Glutamatergic neuron (in vitro differentiated cells): ENCODE results near the gene DTWD2. TPM values are rescaled to one million over a fixed set of nuclear protein-coding genes. Genes with fewer than 3 reads are reported as not detected.
"Not testable (repeated sequence)": the region's sequence is repeated elsewhere in the genome, so short reads cannot be mapped to it uniquely, and the experiment has no call there.

Experiments used
- DNase-seq: peaks from one replicate; pipeline ENCODE4 v3.0.0; 2022
- H3K27ac Mint-ChIP-seq: one replicate; pipeline ENCODE4 v1.8.0; 2020; ENCODE audit warnings: mild to moderate bottlenecking, mixed read lengths, inconsistent platforms; ENCODE audit not compliant: unreplicated experiment
- H3K27me3 Mint-ChIP-seq: one replicate; pipeline ENCODE4 v1.8.0; 2020; ENCODE audit warnings: mild to moderate bottlenecking, moderate library complexity, mixed read lengths, inconsistent platforms; ENCODE audit not compliant: unreplicated experiment
- H3K36me3 Mint-ChIP-seq: one replicate; pipeline ENCODE4 v1.8.0; 2020; ENCODE audit warnings: mild to moderate bottlenecking, mixed read lengths, inconsistent platforms; ENCODE audit not compliant: unreplicated experiment
- H3K4me1 Mint-ChIP-seq: one replicate; pipeline ENCODE4 v1.8.0; 2020; ENCODE audit warnings: mild to moderate bottlenecking, low read depth, mixed read lengths, inconsistent platforms; ENCODE audit not compliant: unreplicated experiment
- H3K4me3 Mint-ChIP-seq: one replicate; pipeline ENCODE4 v1.8.0; 2020; ENCODE audit warnings: mild to moderate bottlenecking, mixed read lengths, inconsistent platforms; ENCODE audit not compliant: unreplicated experiment
- H3K9me3 Mint-ChIP-seq: one replicate; pipeline ENCODE4 v1.8.0; 2020; ENCODE audit warnings: mild to moderate bottlenecking, moderate library complexity, mixed read lengths, inconsistent platforms; ENCODE audit not compliant: unreplicated experiment
- CTCF ChIP-seq: fragments of 200-600 bp; sonication (generic); IDR thresholded peaks from one replicate; pipeline ENCODE4 v1.5.0; 2021; ENCODE audit not compliant: partially characterized antibody, unreplicated experiment
- total RNA-seq: library from RNA; stranded (reverse); fragmentation: NEBNext Ultra II Directional; extraction: Animal tissue kit (Norgen Biotek cat#: 25700); gene quantifications from one replicate; pipeline ENCODE4 v1.2.1, GENCODE V29; 2021; ENCODE audit not compliant: unreplicated experiment

DTWD2 gene
- total RNA-seq, 1 donor from 2014 or later: 1.6 TPM

GRCh38 chr5:118873417-118873816 is 114.9 kb downstream of the DTWD2 start:
- no peaks in the 10 kb centered on the region for H3K4me1 Mint-ChIP-seq
- no peak for DNase-seq
- H3K27ac Mint-ChIP-seq: no peak overlapping the region
- peaks cover 17% of the 10 kb centered on the region for H3K36me3 Mint-ChIP-seq
- TF ChIP-seq CTCF: no peak
- no peak overlapping the region for H3K4me3 Mint-ChIP-seq
- H3K27me3 Mint-ChIP-seq: no peaks in the 10 kb centered on the region
- H3K9me3 Mint-ChIP-seq: peaks cover 4% of the 10 kb centered on the region

- no peak overlapping the region for H3K27ac Mint-ChIP-seq
- H3K36me3 Mint-ChIP-seq: no peaks in the 10 kb centered on the region
- no peak for DNase-seq
- H3K4me3 Mint-ChIP-seq: no peak overlapping the region
- TF ChIP-seq CTCF: no peak
- no peaks in the 10 kb centered on the region for H3K4me1 Mint-ChIP-seq
- no peaks in the 10 kb centered on the region for H3K27me3 Mint-ChIP-seq
- no peaks in the 10 kb centered on the region for H3K9me3 Mint-ChIP-seq
These were observed 125.0 kb downstream of the DTWD2 start for GRCh38 chr5:118863345-118863744.

- TF ChIP-seq CTCF: no peak
- no peaks in the 10 kb centered on the region for H3K27me3 Mint-ChIP-seq
- H3K36me3 Mint-ChIP-seq: no peaks in the 10 kb centered on the region
- no peaks in the 10 kb centered on the region for H3K4me1 Mint-ChIP-seq
- H3K9me3 Mint-ChIP-seq: no peaks in the 10 kb centered on the region
- DNase-seq: no peak
- no peak overlapping the region for H3K4me3 Mint-ChIP-seq
- H3K27ac Mint-ChIP-seq: no peak overlapping the region
These were observed 125.8 kb downstream of the DTWD2 start for GRCh38 chr5:118862596-118862995.

- Mint-ChIP-seq H3K36me3 (no peaks in the 10 kb centered on the region), H3K27me3 (no peaks in the 10 kb centered on the region), H3K4me1 (no peaks in the 10 kb centered on the region), H3K27ac (no peak overlapping the region), H3K9me3 (no peaks in the 10 kb centered on the region), H3K4me3 (no peak overlapping the region)
- no peak for DNase-seq
- no peak for TF ChIP-seq CTCF
These were observed 130.6 kb downstream of the DTWD2 start for GRCh38 chr5:118857700-118858099.

- Mint-ChIP-seq H3K9me3 (peaks cover 1% of the 10 kb centered on the region), H3K4me1 (no peaks in the 10 kb centered on the region), H3K27ac (no peak overlapping the region), H3K4me3 (no peak overlapping the region), H3K36me3 (no peaks in the 10 kb centered on the region), H3K27me3 (no peaks in the 10 kb centered on the region)
- no peak for DNase-seq
- no peak for TF ChIP-seq CTCF
These were observed 133.5 kb downstream of the DTWD2 start for GRCh38 chr5:118854819-118855218.

- not testable (repeated sequence) for H3K27me3 Mint-ChIP-seq, H3K36me3 Mint-ChIP-seq, H3K4me1 Mint-ChIP-seq, H3K27ac Mint-ChIP-seq, DNase-seq, H3K9me3 Mint-ChIP-seq, H3K4me3 Mint-ChIP-seq
These were observed 136.6 kb downstream of the DTWD2 start for GRCh38 chr5:118851785-118852184.

- DNase-seq, H3K9me3 Mint-ChIP-seq, H3K4me1 Mint-ChIP-seq, H3K27me3 Mint-ChIP-seq, H3K4me3 Mint-ChIP-seq, H3K36me3 Mint-ChIP-seq, H3K27ac Mint-ChIP-seq: not testable (repeated sequence)
These were observed 138.8 kb downstream of the DTWD2 start for GRCh38 chr5:118849507-118849906.
